Right ventricle myocardium superior (tissue), 1 donor: Measurements from ENCODE around the gene FKBP1A. TPM values are rescaled to one million over a fixed set of nuclear protein-coding genes. Genes with fewer than 3 reads are reported as not detected.

ENCODE experiments used
- ATAC-seq: fragments of 200-7000 bp; cut with Tn5 transposase; one replicate; pipeline ENCODE4 v1.9.1; 2020; ENCODE audit warnings: mild to moderate bottlenecking; ENCODE audit not compliant: poor library complexity
- DNase-seq: peaks from one replicate; pipeline ENCODE4 v3.0.0-alpha.2; 2020
- intact Hi-C: fragments of 100-400 bp; cut with DNase I; formaldehyde crosslinking; loops from one replicate; pipeline ENCODE4 v1.11.2; 2022
- long read RNA-seq: library from polyadenylated mRNA; unstranded; transcript quantifications from one replicate; pipeline ENCODE4 v2.0.0, GENCODE V29; 2021
- total RNA-seq: library from RNA; stranded (reverse); fragmentation: NEBNext Ultra II Directional; extraction: Animal tissue kit (Norgen Biotek cat#: 25700); gene quantifications from one replicate; pipeline ENCODE4 v1.2.1, GENCODE V29; 2021
- donor health status: DM: no; HTN: yes; CAD: no; lungs with severe emphysema.

FKBP1A gene
- 112 TPM for total RNA-seq
- long read RNA-seq, transcript FKBP1A-204 (5 exons, 1,622 nt): major isoform, 185 of 207 reads
- long read RNA-seq, transcript FKBP1A-203 (4 exons, 976 nt): minor isoform, 7 of 207 reads
- long read RNA-seq, partial matches to known transcripts: 2 of 207 reads
- long read RNA-seq, other reads (novel, unspliced or antisense): 11 of 207 reads

- intact Hi-C loops: loop anchor here (2.0 kb wide), 1 partner anchor 68 kb away; no protein-coding TSS in a partner anchor
- ATAC-seq (peak; percentile 99), DNase-seq (peak; percentile 96)
These were observed at the start of gene FKBP1A for GRCh38 chr20:1392693-1393506. Gene FKBP1A (minus strand): TSS chr20:1393054. CDS start chr20:1392998, 56 bp downstream.

GRCh38 chr20:1442304-1442703 is 49.5 kb upstream of the FKBP1A start:
- DNase-seq: no peak
- intact Hi-C loops: no loop called here
- no peak for ATAC-seq

- DNase-seq: no peak
- ATAC-seq: no peak
- intact Hi-C loops: no loop called here
These were observed 48.3 kb upstream of the FKBP1A start for GRCh38 chr20:1441133-1441532.

- no peak for DNase-seq
- intact Hi-C loops: no loop called here
- no peak for ATAC-seq
These were observed 47.2 kb upstream of the FKBP1A start for GRCh38 chr20:1440024-1440423.

- intact Hi-C loops: no loop called here
- DNase-seq (no peak), ATAC-seq (no peak)
These were observed 45.5 kb upstream of the FKBP1A start for GRCh38 chr20:1438361-1438760.

GRCh38 chr20:1437235-1437904 is 44.5 kb upstream of the FKBP1A start:
- peak; percentile 73 for ATAC-seq
- intact Hi-C loops: loop anchor here (2.0 kb wide), 1 partner anchor 125 kb away; no protein-coding TSS in a partner anchor

GRCh38 chr20:1436263-1436662 is 43.4 kb upstream of the FKBP1A start:
- ATAC-seq: no peak
- intact Hi-C loops: loop anchor here (2.0 kb wide), 1 partner anchor 123 kb away; no protein-coding TSS in a partner anchor
- DNase-seq: no peak

More at GRCh38 chr20:1437235-1437904, 44.5 kb upstream of the FKBP1A start:
- peak; percentile 85 for DNase-seq

- DNase-seq: no peak
- intact Hi-C loops: no loop called here
- ATAC-seq: no peak
These were observed 42.5 kb upstream of the FKBP1A start for GRCh38 chr20:1435337-1435699.

GRCh38 chr20:1434571-1435336 is 41.9 kb upstream of the FKBP1A start:
- intact Hi-C loops: no loop called here
- ATAC-seq (peak; percentile 61), DNase-seq (no peak)

GRCh38 chr20:1431158-1431557 is 38.3 kb upstream of the FKBP1A start:
- ATAC-seq (no peak), DNase-seq (no peak)
- intact Hi-C loops: no loop called here

GRCh38 chr20:1430004-1430451 is 37.2 kb upstream of the FKBP1A start:
- intact Hi-C loops: no loop called here
- ATAC-seq: no peak

GRCh38 chr20:1429143-1429728 is 36.4 kb upstream of the FKBP1A start:
- ATAC-seq (no peak), DNase-seq (no peak)
- intact Hi-C loops: no loop called here

More at GRCh38 chr20:1430004-1430451, 37.2 kb upstream of the FKBP1A start:
- no peak for DNase-seq

GRCh38 chr20:1427457-1428054 is 34.7 kb upstream of the FKBP1A start:
- DNase-seq: no peak
- no peak for ATAC-seq
- intact Hi-C loops: no loop called here

- ATAC-seq (no peak), DNase-seq (no peak)
- intact Hi-C loops: no loop called here
These were observed 33.5 kb upstream of the FKBP1A start for GRCh38 chr20:1426231-1426849.

- intact Hi-C loops: no loop called here
- DNase-seq (no peak), ATAC-seq (no peak)
These were observed 31.5 kb upstream of the FKBP1A start for GRCh38 chr20:1424336-1424735.

GRCh38 chr20:1423625-1424106 is 30.8 kb upstream of the FKBP1A start:
- intact Hi-C loops: no loop called here
- ATAC-seq: no peak
- no peak for DNase-seq

- ATAC-seq (no peak), DNase-seq (no peak)
- intact Hi-C loops: no loop called here
These were observed 30.4 kb upstream of the FKBP1A start for GRCh38 chr20:1423206-1423605.

GRCh38 chr20:1422753-1423152 is 29.9 kb upstream of the FKBP1A start:
- intact Hi-C loops: no loop called here
- no peak for ATAC-seq
- no peak for DNase-seq
